Measurements from ENCODE around the gene PLA2G4F.
"Not testable (repeated sequence)": the region's sequence is repeated elsewhere in the genome, so short reads cannot be mapped to it uniquely, and the experiment has no call there.

PLA2G4F gene

GRCh38 chr15:42100021-42100800, 56.2 kb downstream of the PLA2G4F start:
- DNase-seq (ENCODE audit: low read depth, low spot score): no peak

GRCh38 chr15:42097018-42097417, 59.4 kb downstream of the PLA2G4F start:
- DNase-seq (ENCODE audit: low read depth, low spot score): no peak

- DNase-seq (ENCODE audit: low read depth, low spot score): no peak
Measured at GRCh38 chr15:42094512-42094963, 61.9 kb downstream of the PLA2G4F start, which contains the start of gene PLA2G4D. Gene PLA2G4D (minus strand): TSS chr15:42094562. CDS start chr15:42094459, 103 bp downstream.

GRCh38 chr15:42093966-42094365, 62.5 kb downstream of the PLA2G4F start:
- no peak for DNase-seq (ENCODE audit: low read depth, low spot score)

- no peak for DNase-seq (ENCODE audit: low read depth, low spot score)
Measured at GRCh38 chr15:42092398-42093318, 63.8 kb downstream of the PLA2G4F start.

GRCh38 chr15:42091753-42092397, 64.6 kb downstream of the PLA2G4F start:
- DNase-seq (ENCODE audit: low read depth, low spot score): not testable (repeated sequence)

GRCh38 chr15:42090781-42091180, 65.7 kb downstream of the PLA2G4F start:
- DNase-seq (ENCODE audit: low read depth, low spot score): no peak

- no peak for DNase-seq (ENCODE audit: low read depth, low spot score)
Measured at GRCh38 chr15:42090370-42090769, 66.1 kb downstream of the PLA2G4F start.

- DNase-seq (ENCODE audit: low read depth, low spot score): no peak
Measured at GRCh38 chr15:42089942-42090341, 66.5 kb downstream of the PLA2G4F start.
